Right atrium auricular region (tissue), 2 donors: ENCODE measurements around the gene MYPN. TPM values are rescaled to one million over a fixed set of nuclear protein-coding genes. Genes with fewer than 3 reads are reported as not detected.
A peak's percentile ranks its signal among the peaks of the same experiment; 100 is the strongest.

ENCODE experiments used
- DNase-seq: peaks from one replicate; pipeline ENCODE4 v3.0.0-alpha.2; 2019; ENCODE audit warnings: low spot score
- H3K27ac ChIP-seq, 2 donors: fragments of 200-600 bp; sonication (generic); 1 replicate in 1 of 2; 2 replicates in 1 of 2; pipeline ENCODE4 v1.5.1; 2016 to 2019
- H3K27me3 ChIP-seq, 2 donors: fragments of 200-600 bp; sonication (generic); one replicate each; pipeline versions ENCODE4 v1.5.1 to v1.6.0; 2017 to 2019
- H3K36me3 ChIP-seq: fragments of 200-600 bp; sonication (generic); one replicate; pipeline ENCODE4 v1.5.1; 2016
- H3K4me1 ChIP-seq, 2 donors: fragments of 200-600 bp; sonication (generic); one replicate each; pipeline versions ENCODE4 v1.5.1 to v1.6.0; 2017 to 2019
- H3K4me3 ChIP-seq, 2 donors: fragments of 200-600 bp; sonication (generic); 1 replicate in 1 of 2; 2 replicates in 1 of 2; pipeline ENCODE4 v1.5.1; 2017 to 2019; ENCODE audit warnings: mild to moderate bottlenecking in 1 of 2, moderate library complexity in 1 of 2
- H3K9me3 ChIP-seq, 2 donors: fragments of 200-600 bp; sonication (generic); one replicate each; pipeline ENCODE4 v1.5.1; 2019
- CTCF ChIP-seq, 2 donors: fragments of 200-600 bp; sonication (generic); IDR thresholded peaks; one replicate each; pipeline ENCODE4 v1.5.1; 2019; ENCODE audit warnings: antibody characterized with exemption in 2 of 2
- total RNA-seq, 2 donors: library from RNA; depleted of rRNA; stranded (reverse); fragments of >200 nt; gene quantifications; one replicate each; pipeline ENCODE4 v1.1.0, GENCODE V29; 2016

The MYPN gene
- total RNA-seq, 2 donors from 2014 or later, result 93.5 to 145 TPM

GRCh38 chr10:68231106-68231816, 122.0 kb downstream of the MYPN start:
- Histone ChIP-seq H3K4me1 (peaks cover 0 to 6% of the 10 kb centered on the region in 2 donors), H3K27me3 (no peaks in the 10 kb centered on the region), H3K9me3 (no peaks in the 10 kb centered on the region), H3K27ac (peak overlapping the region; percentile 36 to 62), H3K4me3 (peak overlapping the region; percentile 47 to 54), H3K36me3 (no peaks in the 10 kb centered on the region)
- peak in 1 of 2 donors; percentile 18 for TF ChIP-seq CTCF (IDR thresholded peaks at IDR 0.05)
- peak; percentile 63 for DNase-seq

- Histone ChIP-seq H3K27ac (peak within 1 kb of the TSS; percentile 36 to 62), H3K9me3 (no peaks in the 10 kb centered on the region), H3K4me3 (peak within 1 kb of the TSS; percentile 47 to 54), H3K36me3 (no peaks in the 10 kb centered on the region), H3K27me3 (no peaks in the 10 kb centered on the region), H3K4me1 (peaks cover 0 to 6% of the 10 kb centered on the region in 2 donors)
- no peak for TF ChIP-seq CTCF (IDR thresholded peaks at IDR 0.05)
- DNase-seq, result no peak
Measured at GRCh38 chr10:68231817-68232251, 122.5 kb downstream of the MYPN start, which contains the start of gene ATOH7. Gene ATOH7, minus strand, starts transcription at chr10:68232113. Its CDS starts 436 bp downstream, at chr10:68231677.

DNA sequence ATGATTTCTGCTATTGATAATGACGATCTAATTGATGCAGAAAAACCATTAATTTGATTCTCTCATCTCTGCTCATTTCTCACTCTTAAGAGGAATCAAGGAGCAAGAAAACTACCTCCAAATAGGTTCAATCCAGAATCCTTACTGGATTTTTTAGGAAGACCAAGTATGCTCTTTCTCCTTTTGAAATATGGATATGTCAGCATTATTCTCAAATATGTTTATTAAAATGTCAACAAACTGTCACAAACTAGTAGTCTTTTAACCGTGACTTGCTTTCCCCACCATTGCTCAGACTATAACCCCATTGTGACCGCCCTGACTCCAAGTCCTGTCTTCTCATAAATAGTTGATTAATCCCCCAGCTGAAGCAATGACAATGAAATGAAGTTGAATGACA, 123.8 kb downstream of the MYPN start:
- no peak overlapping the region for H3K4me3 ChIP-seq
- no peaks in the 10 kb centered on the region for H3K36me3 ChIP-seq
- no peaks in the 10 kb centered on the region for H3K27me3 ChIP-seq
- H3K27ac ChIP-seq, result no peak overlapping the region
- DNase-seq, result no peak
- H3K9me3 ChIP-seq, result no peaks in the 10 kb centered on the region
- H3K4me1 ChIP-seq, result peaks cover 0 to 6% of the 10 kb centered on the region in 2 donors
- no peak for TF ChIP-seq CTCF (IDR thresholded peaks at IDR 0.05)

GRCh38 chr10:68235111-68235510, 125.8 kb downstream of the MYPN start:
- Histone ChIP-seq H3K27ac (no peak overlapping the region), H3K36me3 (no peaks in the 10 kb centered on the region)
- no peak for DNase-seq

GRCh38 chr10:68235581-68235980, 126.3 kb downstream of the MYPN start:
- H3K36me3 ChIP-seq, result no peaks in the 10 kb centered on the region
- no peak overlapping the region for H3K27ac ChIP-seq
- no peaks in the 10 kb centered on the region for H3K9me3 ChIP-seq
- H3K4me3 ChIP-seq, result no peak overlapping the region
- DNase-seq, result no peak
- TF ChIP-seq CTCF (IDR thresholded peaks at IDR 0.05), result no peak
- H3K4me1 ChIP-seq, result peaks cover 0 to 5% of the 10 kb centered on the region in 2 donors
- no peaks in the 10 kb centered on the region for H3K27me3 ChIP-seq

More at GRCh38 chr10:68235111-68235510, 125.8 kb downstream of the MYPN start:
- TF ChIP-seq CTCF (IDR thresholded peaks at IDR 0.05), result no peak
- H3K4me3 ChIP-seq, result no peak overlapping the region
- no peaks in the 10 kb centered on the region for H3K27me3 ChIP-seq
- peaks cover 0 to 6% of the 10 kb centered on the region in 2 donors for H3K4me1 ChIP-seq
- no peaks in the 10 kb centered on the region for H3K9me3 ChIP-seq
